ENCODE data around the gene SNX6.
A peak's percentile ranks its signal among the peaks of the same experiment; 100 is the strongest.

SNX6 gene

DNA sequence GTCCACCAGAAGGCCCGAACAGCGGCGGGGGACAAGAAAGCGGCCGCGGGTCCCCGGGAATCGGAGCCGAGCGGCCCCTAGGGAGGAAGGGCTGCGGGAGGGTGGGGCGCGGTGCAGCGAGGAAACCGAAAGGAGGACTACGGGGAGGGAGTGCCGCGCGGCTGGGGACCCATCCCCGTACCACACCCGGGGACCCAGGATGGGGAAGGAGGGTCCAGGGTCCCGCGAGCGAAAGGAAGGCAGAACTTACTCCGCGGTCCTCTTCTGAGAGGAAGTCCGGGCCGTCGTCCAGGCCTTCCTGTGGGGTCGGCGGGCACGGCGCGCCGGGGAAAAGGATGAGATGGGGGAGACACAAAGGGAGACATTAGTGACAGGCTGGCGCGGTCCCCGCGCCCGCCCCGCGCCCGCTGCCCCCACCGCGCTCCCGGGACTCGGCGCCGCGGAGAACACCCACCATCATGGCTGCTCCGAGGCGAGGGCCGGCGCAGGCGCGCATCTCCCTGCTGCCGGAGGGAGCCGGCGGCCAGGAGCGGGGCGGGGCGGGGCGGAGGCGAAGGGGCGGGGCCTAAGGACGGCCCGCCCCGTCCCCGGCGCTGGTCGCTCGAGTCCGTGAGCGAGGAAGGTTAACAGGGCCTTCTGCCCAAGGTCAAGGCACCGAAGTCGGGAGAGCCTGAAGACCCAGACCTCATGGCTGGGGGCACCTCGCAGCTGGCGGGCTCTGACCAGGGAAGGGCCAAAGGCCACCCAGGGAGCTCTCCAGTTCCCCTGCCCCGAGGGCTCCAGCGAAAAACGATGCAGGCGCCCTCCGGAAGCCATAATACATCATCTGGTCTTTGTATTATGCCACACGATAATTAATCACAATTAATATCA lies at the start of gene SNX6:
Gene SNX6, minus strand, starts transcription at position 492 of the 873 bp plus-strand sequence. Its CDS starts 32 bp downstream, at position 460.
- peak; percentile 59 for DNase-seq (ENCODE audit: low read depth)
- peak within 1 kb of the TSS; percentile 94 for H3K4me3 ChIP-seq (ENCODE audit: control insufficient read depth, low read depth, low read length)
- TF ChIP-seq, protein P1, sequence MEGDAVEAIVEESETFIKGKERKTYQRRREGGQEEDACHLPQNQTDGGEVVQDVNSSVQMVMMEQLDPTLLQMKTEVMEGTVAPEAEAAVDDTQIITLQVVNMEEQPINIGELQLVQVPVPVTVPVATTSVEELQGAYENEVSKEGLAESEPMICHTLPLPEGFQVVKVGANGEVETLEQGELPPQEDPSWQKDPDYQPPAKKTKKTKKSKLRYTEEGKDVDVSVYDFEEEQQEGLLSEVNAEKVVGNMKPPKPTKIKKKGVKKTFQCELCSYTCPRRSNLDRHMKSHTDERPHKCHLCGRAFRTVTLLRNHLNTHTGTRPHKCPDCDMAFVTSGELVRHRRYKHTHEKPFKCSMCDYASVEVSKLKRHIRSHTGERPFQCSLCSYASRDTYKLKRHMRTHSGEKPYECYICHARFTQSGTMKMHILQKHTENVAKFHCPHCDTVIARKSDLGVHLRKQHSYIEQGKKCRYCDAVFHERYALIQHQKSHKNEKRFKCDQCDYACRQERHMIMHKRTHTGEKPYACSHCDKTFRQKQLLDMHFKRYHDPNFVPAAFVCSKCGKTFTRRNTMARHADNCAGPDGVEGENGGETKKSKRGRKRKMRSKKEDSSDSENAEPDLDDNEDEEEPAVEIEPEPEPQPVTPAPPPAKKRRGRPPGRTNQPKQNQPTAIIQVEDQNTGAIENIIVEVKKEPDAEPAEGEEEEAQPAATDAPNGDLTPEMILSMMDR (conservative IDR thresholded peaks at IDR 0.05; ENCODE audit: control insufficient read depth, insufficient read depth, low read depth, low read length), result no peak

DNA sequence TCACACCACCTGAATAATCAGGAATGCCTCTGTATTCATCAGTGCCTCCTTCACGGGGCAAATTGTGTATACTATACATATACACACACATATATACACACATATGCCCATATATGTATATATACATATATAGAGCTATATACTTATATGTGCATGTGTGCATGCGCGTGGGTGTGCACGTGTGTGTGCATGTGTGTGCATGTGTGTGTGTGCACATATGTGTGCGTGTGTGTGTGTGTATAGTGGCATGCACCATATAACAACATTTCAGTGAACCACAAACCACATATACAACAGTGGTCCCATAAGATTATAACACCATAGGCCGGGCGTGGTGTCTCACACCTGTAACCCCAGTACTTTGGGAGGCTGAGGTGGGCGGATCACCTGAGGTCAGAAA lies 48.8 kb upstream of the SNX6 start:
- H3K4me3 ChIP-seq (ENCODE audit: control insufficient read depth, low read depth, low read length), result no peak overlapping the region
- no peak for DNase-seq (ENCODE audit: low read depth)
- TF ChIP-seq, protein P1 (conservative IDR thresholded peaks at IDR 0.05; ENCODE audit: control insufficient read depth, insufficient read depth, low read depth, low read length), result no peak

DNA sequence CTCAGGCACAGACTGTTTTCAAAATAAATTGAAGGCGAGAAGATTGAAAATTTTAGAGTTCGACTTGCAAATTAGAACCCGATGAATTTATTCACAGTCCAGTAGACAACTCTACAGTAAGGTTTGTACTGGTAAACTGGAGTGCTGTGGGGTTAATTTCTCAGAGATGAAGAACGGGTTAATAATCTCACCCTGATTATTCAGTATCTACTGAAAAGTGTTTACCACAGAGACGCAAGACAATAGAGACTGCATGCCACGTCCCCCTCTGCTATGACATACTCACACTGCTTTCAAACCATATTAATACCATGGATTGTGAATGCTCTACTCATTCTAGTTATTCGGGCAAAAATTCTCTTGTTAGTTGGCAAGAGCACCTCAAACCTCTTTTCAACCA lies 48.4 kb upstream of the SNX6 start:
- no peak for DNase-seq (ENCODE audit: low read depth)
- TF ChIP-seq, protein P1 (conservative IDR thresholded peaks at IDR 0.05; ENCODE audit: control insufficient read depth, insufficient read depth, low read depth, low read length), result no peak
- no peak overlapping the region for H3K4me3 ChIP-seq (ENCODE audit: control insufficient read depth, low read depth, low read length)

DNA sequence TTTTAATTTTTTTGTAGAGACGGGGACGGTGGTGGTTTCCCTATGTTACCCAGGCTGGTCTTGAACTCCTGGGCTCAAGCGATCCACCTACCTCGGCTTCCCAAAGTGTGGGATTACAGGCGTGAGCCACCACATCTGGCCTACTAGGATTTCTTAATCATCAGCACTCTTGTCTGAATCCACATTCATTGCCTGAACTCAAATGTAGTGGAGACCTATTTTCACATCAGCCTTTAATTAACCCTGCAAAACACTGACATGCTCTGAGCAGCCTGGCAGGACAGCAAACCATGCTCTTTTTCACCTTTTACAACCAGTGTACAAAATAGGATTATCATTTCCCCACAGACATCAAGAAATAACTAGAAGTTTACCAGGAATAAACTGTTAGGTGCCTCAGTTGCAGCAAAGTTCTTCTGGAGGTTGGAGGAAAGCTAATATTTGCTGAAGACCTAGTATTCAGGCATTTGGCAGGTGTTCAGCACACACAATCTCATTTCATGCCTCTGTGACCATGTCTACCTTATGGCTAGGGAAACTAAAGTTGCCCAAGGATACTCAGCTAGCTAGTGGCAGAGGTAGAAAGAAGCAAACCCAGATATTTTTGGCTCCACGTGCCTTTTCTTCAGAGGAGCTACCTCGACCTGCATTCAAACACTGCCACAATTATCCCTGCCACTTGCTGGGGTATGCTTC lies 46.7 kb upstream of the SNX6 start:
- H3K4me3 ChIP-seq (ENCODE audit: control insufficient read depth, low read depth, low read length), result no peak overlapping the region
- TF ChIP-seq, protein P1 (conservative IDR thresholded peaks at IDR 0.05; ENCODE audit: control insufficient read depth, insufficient read depth, low read depth, low read length), result no peak
- DNase-seq (ENCODE audit: low read depth), result no peak

DNA sequence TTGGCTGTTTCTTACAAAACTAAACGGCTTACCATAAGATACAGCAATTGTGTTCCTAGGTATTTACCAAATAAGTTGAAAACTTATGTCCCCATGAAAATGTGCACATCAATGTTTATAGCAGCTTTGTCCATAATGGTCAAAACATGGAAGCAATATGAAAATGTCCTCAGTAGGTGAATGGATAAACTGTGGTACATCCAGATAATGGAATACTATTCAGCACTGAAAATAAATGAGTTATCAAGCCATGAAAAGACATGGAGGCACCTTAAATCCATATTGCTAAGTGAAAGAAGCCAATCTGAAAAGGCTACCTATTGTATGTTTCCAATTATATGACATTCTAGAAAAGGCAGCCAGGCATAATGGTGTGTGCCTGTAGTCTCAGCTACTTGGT lies 43.8 kb upstream of the SNX6 start:
- TF ChIP-seq, protein P1 (conservative IDR thresholded peaks at IDR 0.05; ENCODE audit: control insufficient read depth, insufficient read depth, low read depth, low read length), result no peak
- no peak for DNase-seq (ENCODE audit: low read depth)

DNA sequence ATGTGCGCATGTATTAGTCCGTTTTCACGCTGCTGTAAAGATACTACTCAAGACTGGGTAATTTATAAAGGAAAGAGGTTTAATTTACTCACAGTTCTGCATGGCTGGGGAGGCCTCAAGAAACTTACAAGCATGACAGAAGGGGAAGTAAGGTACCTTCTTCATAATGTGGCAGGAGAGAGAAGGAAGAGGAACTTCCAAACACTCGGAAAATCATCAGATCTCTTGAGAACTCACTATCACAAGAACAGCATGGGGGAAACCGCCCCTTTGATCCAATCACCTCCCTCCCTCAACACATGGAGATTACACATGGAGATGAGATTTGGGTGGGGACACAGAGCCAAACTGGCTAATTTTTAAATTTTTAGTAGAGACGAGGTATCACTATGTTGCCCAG lies 41.8 kb upstream of the SNX6 start:
- no peak overlapping the region for H3K4me3 ChIP-seq (ENCODE audit: control insufficient read depth, low read depth, low read length)
- TF ChIP-seq, protein P1 (conservative IDR thresholded peaks at IDR 0.05; ENCODE audit: control insufficient read depth, insufficient read depth, low read depth, low read length), result no peak
- no peak for DNase-seq (ENCODE audit: low read depth)

More for the DNA sequence above, 43.8 kb upstream of the SNX6 start:
- no peak overlapping the region for H3K4me3 ChIP-seq (ENCODE audit: control insufficient read depth, low read depth, low read length)

Measured in fibroblast of mammary gland (primary cell).